Measurements from ENCODE around the gene AGBL5. TPM values are rescaled to one million over a fixed set of nuclear protein-coding genes. Genes with fewer than 3 reads are reported as not detected.

AGBL5 gene
- total and polyA plus RNA-seq, 5 experiments from 2014 or later, result 7.9 to 15.8 (median 9.3) TPM

DNA sequence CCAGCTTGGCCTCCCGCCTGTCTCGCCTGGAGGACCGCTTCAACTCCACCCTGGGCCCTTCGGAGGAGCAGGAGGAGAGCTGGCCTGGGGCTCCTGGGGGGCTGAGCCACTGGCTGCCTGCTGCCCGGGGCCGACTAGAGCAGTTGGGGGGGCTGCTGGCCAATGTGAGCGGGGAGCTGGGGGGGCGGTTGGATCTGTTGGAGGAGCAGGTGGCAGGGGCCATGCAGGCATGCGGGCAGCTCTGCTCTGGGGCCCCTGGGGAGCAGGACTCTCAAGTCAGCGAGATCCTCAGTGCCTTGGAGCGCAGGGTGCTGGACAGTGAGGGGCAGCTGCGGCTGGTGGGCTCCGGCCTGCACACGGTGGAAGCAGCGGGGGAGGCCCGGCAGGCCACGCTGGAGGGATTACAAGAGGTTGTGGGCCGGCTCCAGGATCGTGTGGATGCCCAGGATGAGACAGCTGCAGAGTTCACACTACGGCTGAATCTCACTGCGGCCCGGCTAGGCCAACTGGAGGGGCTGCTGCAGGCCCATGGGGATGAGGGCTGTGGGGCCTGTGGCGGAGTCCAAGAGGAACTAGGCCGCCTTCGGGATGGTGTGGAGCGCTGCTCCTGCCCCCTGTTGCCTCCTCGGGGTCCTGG lies 31.4 kb downstream of the AGBL5 start:
- H3K27me3 Mint-ChIP-seq, result peaks cover 0 to under 1% (median 0%) of the 10 kb centered on the region in 5 donors
- peaks cover 17 to 44% (median 31%) of the 10 kb centered on the region in 4 donors for H3K4me1 Mint-ChIP-seq
- peak overlapping the region in 2 of 10 donors; percentile 32 to 39 for H3K4me3 Mint-ChIP-seq
- POLR2A ChIA-PET, result interaction anchor here (0.6 to 12.2 kb wide), 5 partner anchors 13 to 1917 kb away, joined by 3 to 197 read pairs (median 4); partner anchors contain the start of genes AGBL5, OST4 and PREB
- ATAC-seq, result no peak
- H3K27ac Mint-ChIP-seq, result no peak overlapping the region
- no peaks in the 10 kb centered on the region for H3K36me3 Mint-ChIP-seq
- no peaks in the 10 kb centered on the region for H3K9me3 Mint-ChIP-seq
- peak in 1 of 10 donors; percentile 61 for DNase-seq

DNA sequence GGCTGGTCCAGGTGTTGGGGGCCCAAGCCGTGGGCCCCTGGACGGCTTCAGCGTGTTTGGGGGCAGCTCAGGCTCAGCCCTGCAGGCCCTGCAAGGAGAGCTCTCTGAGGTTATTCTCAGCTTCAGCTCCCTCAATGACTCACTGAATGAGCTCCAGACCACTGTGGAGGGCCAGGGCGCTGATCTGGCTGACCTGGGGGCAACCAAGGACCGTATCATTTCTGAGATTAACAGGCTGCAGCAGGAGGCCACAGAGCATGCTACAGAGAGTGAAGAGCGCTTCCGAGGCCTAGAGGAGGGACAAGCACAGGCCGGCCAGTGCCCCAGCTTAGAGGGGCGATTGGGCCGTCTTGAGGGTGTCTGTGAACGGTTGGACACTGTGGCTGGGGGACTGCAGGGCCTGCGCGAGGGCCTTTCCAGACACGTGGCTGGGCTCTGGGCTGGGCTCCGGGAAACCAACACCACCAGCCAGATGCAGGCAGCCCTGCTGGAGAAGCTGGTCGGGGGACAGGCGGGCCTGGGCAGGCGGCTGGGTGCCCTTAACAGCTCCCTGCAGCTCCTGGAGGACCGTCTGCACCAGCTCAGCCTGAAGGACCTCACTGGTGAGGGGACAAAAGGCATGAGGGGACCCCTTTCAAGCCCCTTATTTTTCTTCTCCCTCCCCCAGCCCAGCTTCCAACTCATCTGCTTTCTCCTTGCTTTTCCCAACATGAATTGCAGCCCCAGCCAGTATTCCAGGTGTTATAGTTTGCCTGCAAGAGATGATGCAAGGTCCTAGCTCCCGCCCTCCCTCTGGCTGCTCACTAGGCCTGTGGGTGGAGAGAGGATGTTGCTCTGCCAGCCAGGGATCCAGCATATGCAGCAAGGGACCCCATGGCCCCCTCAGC lies 32.2 kb downstream of the AGBL5 start:
- Mint-ChIP-seq H3K9me3 (no peaks in the 10 kb centered on the region), H3K27me3 (no peaks in the 10 kb centered on the region), H3K4me1 (peaks cover 17 to 44% (median 31%) of the 10 kb centered on the region in 4 donors), H3K36me3 (no peaks in the 10 kb centered on the region), H3K4me3 (peak overlapping the region in 5 of 10 donors; percentile 11 to 61 (median 39)), H3K27ac (peak overlapping the region in 4 of 10 donors; percentile 53 to 89 (median 64))
- POLR2A ChIA-PET, result interaction anchor here (0.9 to 12.2 kb wide), 4 partner anchors 13 to 1052 kb away, joined by 3 to 197 read pairs (median 66); partner anchors contain the start of genes AGBL5, ATRAID, OST4 and SLC5A6
- DNase-seq, result peak in 1 of 10 donors; percentile 60
- ATAC-seq, result no peak

DNA sequence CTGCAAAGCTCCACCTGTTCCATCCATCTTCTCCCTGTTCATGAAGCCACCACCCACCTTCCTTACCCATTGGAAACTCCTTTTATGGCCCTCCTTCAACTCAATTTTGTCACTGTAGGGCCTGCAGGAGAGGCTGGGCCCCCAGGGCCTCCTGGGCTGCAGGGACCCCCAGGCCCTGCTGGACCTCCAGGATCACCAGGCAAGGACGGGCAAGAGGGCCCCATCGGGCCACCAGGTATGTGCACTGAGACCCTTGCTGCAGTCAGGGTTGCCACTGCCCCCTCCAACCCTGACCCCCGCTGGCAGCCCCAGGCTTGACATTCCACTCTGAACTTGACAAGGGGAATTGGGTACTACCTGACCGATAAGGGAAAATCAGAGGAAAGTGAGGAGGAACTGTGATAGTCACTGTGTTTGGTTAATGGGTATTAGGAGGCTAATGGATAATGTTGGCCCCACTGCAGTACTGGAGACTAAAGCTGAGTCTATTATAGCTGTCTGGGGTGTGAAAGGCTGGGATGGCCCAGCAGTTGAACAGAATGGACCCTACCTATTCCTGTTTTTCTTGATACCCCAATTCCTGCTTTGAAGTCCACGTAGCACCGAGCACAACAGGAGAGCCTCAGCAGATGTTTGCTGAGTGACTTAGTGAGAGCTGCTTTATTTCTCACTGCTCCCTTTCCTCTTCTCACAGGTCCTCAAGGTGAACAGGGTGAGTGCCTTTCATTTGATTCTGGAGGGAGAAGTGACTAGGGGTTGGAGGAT lies 33.0 kb downstream of the AGBL5 start:
- peaks cover 17 to 44% (median 32%) of the 10 kb centered on the region in 4 donors for H3K4me1 Mint-ChIP-seq
- POLR2A ChIA-PET, result interaction anchor here (1.4 to 12.2 kb wide), 3 partner anchors 14 to 128 kb away, joined by 3 to 197 read pairs (median 129); partner anchors contain the start of genes AGBL5, ATRAID, OST4 and SLC5A6
- ATAC-seq (no peak), DNase-seq (peak in 1 of 10 donors; percentile 27)
- H3K9me3 Mint-ChIP-seq, result no peaks in the 10 kb centered on the region
- H3K27ac Mint-ChIP-seq, result peak overlapping the region in 5 of 10 donors; percentile 49 to 85 (median 56)
- peak overlapping the region; percentile 30 to 89 (median 73) for H3K4me3 Mint-ChIP-seq
- no peaks in the 10 kb centered on the region for H3K27me3 Mint-ChIP-seq
- no peaks in the 10 kb centered on the region for H3K36me3 Mint-ChIP-seq

DNA sequence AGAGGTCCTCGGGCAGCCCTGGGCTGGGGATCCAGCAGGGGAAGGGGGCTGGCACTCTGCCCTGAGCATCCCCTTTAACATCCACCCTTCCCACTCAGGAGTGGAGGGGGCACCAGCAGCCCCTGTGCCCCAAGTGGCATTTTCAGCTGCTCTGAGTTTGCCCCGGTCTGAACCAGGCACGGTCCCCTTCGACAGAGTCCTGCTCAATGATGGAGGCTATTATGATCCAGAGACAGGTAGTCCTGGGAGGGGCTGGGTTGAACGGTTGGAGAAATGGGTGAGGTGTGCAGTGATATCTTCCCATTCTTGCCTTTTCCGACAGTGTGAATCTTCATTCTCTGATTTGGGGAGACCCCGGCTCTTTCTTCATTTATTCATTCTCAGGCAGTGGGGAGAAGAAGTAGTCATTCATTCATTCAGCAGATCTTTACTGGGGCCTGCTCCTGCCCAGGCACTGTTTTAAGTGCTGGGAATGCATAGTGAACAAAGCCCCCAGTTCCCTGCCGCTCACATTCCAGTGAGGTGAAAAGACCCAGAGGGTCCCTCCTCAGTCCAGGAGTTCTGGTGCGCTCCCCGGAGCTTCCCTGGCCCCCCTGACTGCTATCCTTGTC lies 33.7 kb downstream of the AGBL5 start:
- POLR2A ChIA-PET, result interaction anchor here (0.6 to 12.2 kb wide), 6 partner anchors 8 to 271 kb away, joined by 3 to 197 read pairs (median 5); partner anchors contain the start of genes AGBL5, GTF3C2 and OST4

DNA sequence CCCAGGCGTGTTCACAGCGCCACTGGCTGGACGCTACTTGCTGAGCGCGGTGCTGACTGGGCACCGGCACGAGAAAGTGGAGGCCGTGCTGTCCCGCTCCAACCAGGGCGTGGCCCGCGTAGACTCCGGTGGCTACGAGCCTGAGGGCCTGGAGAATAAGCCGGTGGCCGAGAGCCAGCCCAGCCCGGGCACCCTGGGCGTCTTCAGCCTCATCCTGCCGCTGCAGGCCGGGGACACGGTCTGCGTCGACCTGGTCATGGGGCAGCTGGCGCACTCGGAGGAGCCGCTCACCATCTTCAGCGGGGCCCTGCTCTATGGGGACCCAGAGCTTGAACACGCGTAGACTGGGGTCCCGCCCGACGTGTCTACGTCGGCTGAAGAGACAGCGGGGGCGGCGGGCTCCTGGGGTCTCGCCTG lies 34.2 kb downstream of the AGBL5 start:
- H3K9me3 Mint-ChIP-seq, result no peaks in the 10 kb centered on the region
- peak overlapping the region; percentile 55 to 89 (median 78) for H3K4me3 Mint-ChIP-seq
- peak overlapping the region; percentile 58 to 87 (median 71) for H3K27ac Mint-ChIP-seq
- POLR2A ChIA-PET, result interaction anchor here (0.6 to 12.2 kb wide), 7 partner anchors 9 to 271 kb away, joined by 3 to 197 read pairs (median 4); partner anchors contain the start of genes AGBL5, GTF3C2 and OST4
- H3K36me3 Mint-ChIP-seq, result no peaks in the 10 kb centered on the region
- H3K27me3 Mint-ChIP-seq, result no peaks in the 10 kb centered on the region
- ATAC-seq (no peak), DNase-seq (peak in 4 of 10 donors; percentile 10 to 66 (median 28))
- H3K4me1 Mint-ChIP-seq, result peaks cover 16 to 35% (median 29%) of the 10 kb centered on the region in 4 donors

More for the DNA sequence above, 33.7 kb downstream of the AGBL5 start:
- Mint-ChIP-seq H3K4me1 (peaks cover 17 to 40% (median 32%) of the 10 kb centered on the region in 4 donors), H3K27ac (peak overlapping the region; percentile 58 to 87 (median 71)), H3K4me3 (peak overlapping the region; percentile 55 to 89 (median 78)), H3K9me3 (no peaks in the 10 kb centered on the region), H3K36me3 (no peaks in the 10 kb centered on the region), H3K27me3 (no peaks in the 10 kb centered on the region)
- no peak for DNase-seq
- no peak for ATAC-seq

DNA sequence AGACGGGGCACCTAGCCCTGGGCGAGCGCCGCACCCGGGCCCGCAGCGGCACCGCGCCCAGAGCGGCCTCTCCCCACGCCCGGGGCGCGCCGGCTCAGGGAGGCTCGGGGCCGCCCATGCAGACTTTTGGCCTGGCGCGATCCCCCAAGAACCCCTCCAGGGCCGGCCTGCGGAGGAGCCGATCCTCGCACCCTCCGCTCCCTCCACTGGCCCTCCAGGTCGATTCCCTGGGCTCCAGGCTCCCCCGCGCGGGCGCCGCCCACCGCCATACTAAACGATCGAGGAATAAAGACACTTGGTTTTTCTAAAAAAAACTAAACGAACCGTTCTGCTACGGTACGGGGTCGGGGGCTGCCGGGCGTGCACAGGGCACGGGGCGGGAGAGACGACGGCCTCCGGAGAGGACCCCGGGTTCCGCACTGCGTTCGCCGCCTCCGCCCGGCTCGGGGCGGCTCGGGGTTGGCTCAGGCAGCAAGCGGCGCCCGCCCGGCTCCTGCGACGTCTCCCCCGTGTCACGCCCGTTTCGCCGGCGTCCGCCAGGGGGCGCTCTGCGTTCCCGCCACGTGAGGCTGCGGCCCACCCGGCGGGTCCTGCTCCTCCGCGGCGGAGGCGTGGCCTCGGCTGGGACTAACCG lies 34.7 kb downstream of the AGBL5 start:
- ATAC-seq (peak; percentile 90 to 91), DNase-seq (peak; percentile 95 to 99 (median 99))
- H3K4me1 Mint-ChIP-seq, result peaks cover 12 to 30% (median 24%) of the 10 kb centered on the region in 4 donors
- no peaks in the 10 kb centered on the region for H3K36me3 Mint-ChIP-seq
- POLR2A ChIA-PET, result interaction anchor here (0.7 to 12.2 kb wide), 11 partner anchors 9 to 285 kb away, joined by 3 to 197 read pairs (median 4); partner anchors contain the start of genes ABHD1, AGBL5, ATRAID and OST4
- peak overlapping the region; percentile 79 to 89 (median 85) for H3K4me3 Mint-ChIP-seq
- no peaks in the 10 kb centered on the region for H3K27me3 Mint-ChIP-seq
- no peaks in the 10 kb centered on the region for H3K9me3 Mint-ChIP-seq
- H3K27ac Mint-ChIP-seq, result peak overlapping the region in 8 of 10 donors; percentile 70 to 93 (median 86)

DNA sequence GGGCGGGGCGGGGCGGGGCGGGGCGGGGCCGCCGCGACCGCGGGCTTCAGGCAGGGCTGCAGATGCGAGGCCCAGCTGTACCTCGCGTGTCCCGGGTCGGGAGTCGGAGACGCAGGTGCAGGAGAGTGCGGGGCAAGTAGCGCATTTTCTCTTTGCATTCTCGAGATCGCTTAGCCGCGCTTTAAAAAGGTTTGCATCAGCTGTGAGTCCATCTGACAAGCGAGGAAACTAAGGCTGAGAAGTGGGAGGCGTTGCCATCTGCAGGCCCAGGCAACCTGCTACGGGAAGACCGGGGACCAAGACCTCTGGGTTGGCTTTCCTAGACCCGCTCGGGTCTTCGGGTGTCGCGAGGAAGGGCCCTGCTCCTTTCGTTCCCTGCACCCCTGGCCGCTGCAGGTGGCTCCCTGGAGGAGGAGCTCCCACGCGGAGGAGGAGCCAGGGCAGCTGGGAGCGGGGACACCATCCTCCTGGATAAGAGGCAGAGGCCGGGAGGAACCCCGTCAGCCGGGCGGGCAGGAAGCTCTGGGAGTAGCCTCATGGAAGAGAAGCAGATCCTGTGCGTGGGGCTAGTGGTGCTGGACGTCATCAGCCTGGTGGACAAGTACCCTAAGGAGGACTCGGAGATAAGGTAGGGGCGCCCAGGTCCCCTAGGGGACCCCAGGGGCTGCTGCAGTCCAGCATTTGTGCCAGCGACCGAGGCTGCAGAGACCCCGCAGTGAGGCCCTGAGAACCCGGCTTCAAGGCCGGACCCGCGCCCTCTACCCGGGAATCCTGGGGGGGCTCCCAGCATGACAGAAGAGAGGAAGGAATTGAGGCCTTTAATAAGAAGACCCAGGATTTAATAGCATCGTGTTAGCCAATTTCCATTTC lies 35.5 kb downstream of the AGBL5 start, which contains the start of gene KHK:
Gene KHK, plus strand, starts transcription at position 49 of the 870 bp plus-strand sequence. Its CDS starts 488 bp downstream, at position 537.
- H3K4me3 Mint-ChIP-seq, result peak within 1 kb of the TSS; percentile 79 to 89 (median 85)
- no peak for ATAC-seq
- POLR2A ChIA-PET, result interaction anchor here (0.7 to 12.2 kb wide), 10 partner anchors 9 to 284 kb away, joined by 3 to 197 read pairs (median 5); partner anchors contain the start of genes ABHD1, AGBL5, ATRAID and OST4
- peaks cover 0 to 1% (median 0%) of the 10 kb centered on the region in 3 donors for H3K36me3 Mint-ChIP-seq
- no peaks in the 10 kb centered on the region for H3K9me3 Mint-ChIP-seq
- H3K27ac Mint-ChIP-seq, result peak within 1 kb of the TSS; percentile 63 to 93 (median 86)
- peaks cover 7 to 24% (median 18%) of the 10 kb centered on the region in 4 donors for H3K4me1 Mint-ChIP-seq
- H3K27me3 Mint-ChIP-seq, result no peaks in the 10 kb centered on the region
- peak in 2 of 10 donors; percentile 11 to 61 for DNase-seq

DNA sequence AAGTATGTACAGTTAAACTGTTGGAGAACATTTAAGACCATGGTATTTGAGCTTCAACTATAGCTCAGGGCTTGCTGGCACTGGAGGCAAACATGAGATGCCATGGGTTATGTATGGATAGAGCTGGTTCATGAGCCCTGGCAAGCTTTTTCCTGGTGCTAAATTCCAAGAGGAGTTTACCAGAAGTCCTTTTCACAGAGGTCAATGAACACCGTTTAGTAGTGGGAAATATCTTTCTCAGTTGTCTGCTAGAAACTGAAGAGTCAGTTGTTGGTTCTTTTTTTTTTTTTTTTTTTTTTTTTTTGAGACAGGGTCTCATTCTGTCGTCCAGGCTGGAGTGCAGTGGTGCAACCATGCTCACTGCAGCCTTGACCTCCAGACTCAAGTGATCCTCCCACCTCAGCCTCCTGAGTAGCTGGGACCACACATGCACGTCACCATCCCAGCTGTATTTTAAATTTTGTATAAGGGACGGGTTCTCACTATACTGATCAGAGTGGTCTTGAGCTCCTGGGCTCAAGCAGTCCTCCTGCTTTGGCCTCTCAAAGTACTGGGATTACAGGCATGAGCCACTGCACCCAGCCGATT lies 36.4 kb downstream of the AGBL5 start:
- Mint-ChIP-seq H3K36me3 (peaks cover 0 to 1% (median 0%) of the 10 kb centered on the region in 3 donors), H3K27me3 (no peaks in the 10 kb centered on the region), H3K27ac (peak overlapping the region in 2 of 10 donors; percentile 46 to 66), H3K4me3 (peak overlapping the region in 9 of 10 donors; percentile 74 to 89 (median 84)), H3K4me1 (peaks cover 7 to 24% (median 18%) of the 10 kb centered on the region in 4 donors), H3K9me3 (no peaks in the 10 kb centered on the region)
- ATAC-seq (no peak), DNase-seq (no peak)
- POLR2A ChIA-PET, result interaction anchor here (1.0 to 12.2 kb wide), 5 partner anchors 8 to 192 kb away, joined by 3 to 197 read pairs (median 6); partner anchors contain the start of genes AGBL5, OST4 and PREB

DNA sequence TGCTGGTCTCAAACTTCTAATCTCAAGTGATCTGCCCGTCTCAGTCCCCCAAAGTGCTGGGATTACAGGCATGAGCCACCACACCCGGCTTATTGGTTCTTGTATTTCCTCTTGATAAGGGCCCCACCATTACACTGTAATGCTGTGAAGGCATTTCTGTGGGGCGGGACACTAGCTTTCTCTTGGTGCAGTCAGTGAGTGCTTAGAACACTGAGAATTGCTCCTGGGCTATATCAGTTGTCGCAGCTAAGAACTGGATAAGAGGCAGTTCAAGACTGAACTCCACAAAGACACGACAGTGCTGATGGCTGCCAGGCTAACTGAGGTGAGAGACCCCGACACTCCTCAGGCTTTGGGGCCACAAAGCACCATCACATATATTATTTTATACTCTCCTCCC lies 37.2 kb downstream of the AGBL5 start:
- no peak for ATAC-seq
- Mint-ChIP-seq H3K36me3 (peaks cover 0 to 1% (median 0%) of the 10 kb centered on the region in 3 donors), H3K27me3 (no peaks in the 10 kb centered on the region), H3K9me3 (no peaks in the 10 kb centered on the region), H3K27ac (peak overlapping the region in 2 of 10 donors; percentile 50 to 79), H3K4me3 (peak overlapping the region in 4 of 10 donors; percentile 20 to 74 (median 24)), H3K4me1 (peaks cover 7 to 24% (median 18%) of the 10 kb centered on the region in 4 donors)
- POLR2A ChIA-PET, result interaction anchor here (1.0 to 12.2 kb wide), 3 partner anchors 18 to 191 kb away, joined by 3 to 197 read pairs (median 7); partner anchors contain the start of genes AGBL5 and OST4
- peak in 1 of 10 donors; percentile 52 for DNase-seq
